Stomach (tissue), 4 donors: ENCODE results near the gene APP.

ENCODE experiments used
- EP300 ChIP-seq: sonication (generic); formaldehyde crosslinking; IDR thresholded peaks from one replicate; pipeline ENCODE4 v1.6.1; 2017; ENCODE audit warnings: antibody characterized with exemption
- POLR2A ChIP-seq, 4 donors: fragments of 450-650 bp; IDR thresholded peaks; one replicate each; pipeline ENCODE4 v1.6.1; 2016; ENCODE audit warnings: antibody characterized with exemption in 4 of 4, control low read depth in 2 of 4, mild to moderate bottlenecking in 1 of 4, moderate library complexity in 1 of 4
- TF ChIP-seq, protein P1 (sequence below), 7 experiments: fragments of 450-650 bp in 4 of 7; fragments of 200-600 bp in 3 of 7; sonication (generic) in 3 of 7; IDR thresholded peaks; one replicate each; pipeline ENCODE4 v1.5.1; 2016 to 2019; ENCODE audit warnings: antibody characterized with exemption in 7 of 7, control low read depth in 2 of 7, mild to moderate bottlenecking in 1 of 7

DNA sequence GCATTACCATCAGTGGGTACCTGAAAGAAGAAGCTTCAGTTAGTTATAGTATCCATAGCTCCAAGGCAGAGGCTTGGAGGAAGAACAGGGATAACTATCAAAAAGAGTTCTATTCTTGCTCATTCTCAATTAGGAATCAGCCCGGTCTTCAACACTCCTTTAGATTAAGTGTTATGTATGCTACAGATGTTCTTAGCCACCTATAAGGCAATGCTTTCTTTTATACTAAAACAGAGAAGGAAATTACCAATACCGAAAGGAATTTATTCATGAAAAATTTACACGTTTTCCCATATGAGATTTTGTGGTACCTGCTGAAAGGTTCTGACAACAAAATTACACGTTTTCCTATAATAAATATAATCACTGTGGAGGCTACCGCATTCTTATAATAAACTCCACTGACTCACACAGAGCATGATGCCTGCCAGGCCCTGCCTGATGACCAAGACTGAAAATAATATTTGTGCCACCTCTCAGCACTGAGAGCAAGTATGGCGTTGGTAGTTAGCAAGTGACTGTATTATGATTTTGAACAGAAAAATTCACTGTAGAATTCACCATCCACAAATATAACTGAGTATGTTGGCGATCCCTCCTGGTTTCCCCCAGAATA lies 58.3 kb downstream of the APP start:
- TF ChIP-seq, protein P1, sequence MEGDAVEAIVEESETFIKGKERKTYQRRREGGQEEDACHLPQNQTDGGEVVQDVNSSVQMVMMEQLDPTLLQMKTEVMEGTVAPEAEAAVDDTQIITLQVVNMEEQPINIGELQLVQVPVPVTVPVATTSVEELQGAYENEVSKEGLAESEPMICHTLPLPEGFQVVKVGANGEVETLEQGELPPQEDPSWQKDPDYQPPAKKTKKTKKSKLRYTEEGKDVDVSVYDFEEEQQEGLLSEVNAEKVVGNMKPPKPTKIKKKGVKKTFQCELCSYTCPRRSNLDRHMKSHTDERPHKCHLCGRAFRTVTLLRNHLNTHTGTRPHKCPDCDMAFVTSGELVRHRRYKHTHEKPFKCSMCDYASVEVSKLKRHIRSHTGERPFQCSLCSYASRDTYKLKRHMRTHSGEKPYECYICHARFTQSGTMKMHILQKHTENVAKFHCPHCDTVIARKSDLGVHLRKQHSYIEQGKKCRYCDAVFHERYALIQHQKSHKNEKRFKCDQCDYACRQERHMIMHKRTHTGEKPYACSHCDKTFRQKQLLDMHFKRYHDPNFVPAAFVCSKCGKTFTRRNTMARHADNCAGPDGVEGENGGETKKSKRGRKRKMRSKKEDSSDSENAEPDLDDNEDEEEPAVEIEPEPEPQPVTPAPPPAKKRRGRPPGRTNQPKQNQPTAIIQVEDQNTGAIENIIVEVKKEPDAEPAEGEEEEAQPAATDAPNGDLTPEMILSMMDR (IDR thresholded peaks at IDR 0.05) = no peak
- no peak for TF ChIP-seq POLR2A (IDR thresholded peaks at IDR 0.05)
- TF ChIP-seq EP300 = no peak
